Activated CD4-positive, alpha-beta T cell treated with anti-CD3 and anti-CD28 coated beads, Interleukin-2, amount 10 ng/mL, durations not matched to agents 7 days and 5 days (primary cell): ENCODE measurements around the gene GCNT2. TPM values are rescaled to one million over a fixed set of nuclear protein-coding genes. Genes with fewer than 3 reads are reported as not detected.
A peak's percentile ranks its signal among the peaks of the same experiment; 100 is the strongest.
"Not testable (repeated sequence)": the region's sequence is repeated elsewhere in the genome, so short reads cannot be mapped to it uniquely, and the experiment has no call there.

Source experiments
- CTCF ChIA-PET: fragments of 350-600 bp; sonication (Branson Sonifier 250); formaldehyde crosslinking; loops from one replicate; lab custom pipeline; 2021; ENCODE audit warnings: antibody characterized with exemption; lab: Charles Lee
- POLR2A ChIA-PET: fragments of 350-600 bp; sonication (Branson Sonifier 250); formaldehyde crosslinking; loops from one replicate; lab custom pipeline; 2021; ENCODE audit warnings: antibody characterized with exemption; lab: Charles Lee
- DNase-seq: peaks from one replicate; pipeline ENCODE4 v3.0.0-alpha.2; 2020
- H3K27ac Mint-ChIP-seq: one replicate; pipeline ENCODE4 v1.8.0; 2021; ENCODE audit warnings: mild to moderate bottlenecking, moderate library complexity, mixed read lengths
- H3K27me3 Mint-ChIP-seq: one replicate; pipeline ENCODE4 v1.8.0; 2021; ENCODE audit warnings: mixed read lengths
- H3K36me3 Mint-ChIP-seq: one replicate; pipeline ENCODE4 v1.8.0; 2021; ENCODE audit warnings: low read depth, mixed read lengths
- H3K4me1 Mint-ChIP-seq: one replicate; pipeline ENCODE4 v1.8.0; 2021; ENCODE audit warnings: mixed read lengths
- H3K4me3 Mint-ChIP-seq: one replicate; pipeline ENCODE4 v1.8.0; 2021; ENCODE audit warnings: mild to moderate bottlenecking, moderate library complexity, mixed read lengths
- H3K9me3 Mint-ChIP-seq: one replicate; pipeline ENCODE4 v1.8.0; 2021; ENCODE audit warnings: mixed read lengths
- total RNA-seq, 2 experiments: library from RNA; stranded (reverse); gene quantifications; one replicate each; pipeline ENCODE4 v1.2.3, GENCODE V29; 2021

GCNT2 gene
- total RNA-seq, 2 experiments from 2014 or later: 5.0 to 5.5 TPM

GRCh38 chr6:10557913-10558312 is 36.8 kb downstream of the GCNT2 start:
- no peak for DNase-seq
- no peak overlapping the region for H3K4me3 Mint-ChIP-seq
- H3K4me1 Mint-ChIP-seq: no peaks in the 10 kb centered on the region
- H3K27ac Mint-ChIP-seq: no peak overlapping the region
- ChIA-PET POLR2A (no interaction called here), CTCF (no interaction called here)
- peaks cover 6% of the 10 kb centered on the region for H3K36me3 Mint-ChIP-seq
- no peaks in the 10 kb centered on the region for H3K9me3 Mint-ChIP-seq
- no peaks in the 10 kb centered on the region for H3K27me3 Mint-ChIP-seq

GRCh38 chr6:10558565-10558964 is 37.4 kb downstream of the GCNT2 start:
- Mint-ChIP-seq H3K4me3 (no peak overlapping the region), H3K9me3 (no peaks in the 10 kb centered on the region), H3K36me3 (peaks cover 6% of the 10 kb centered on the region), H3K27me3 (no peaks in the 10 kb centered on the region), H3K4me1 (no peaks in the 10 kb centered on the region), H3K27ac (no peak overlapping the region)
- ChIA-PET CTCF (no interaction called here), POLR2A (no interaction called here)
- no peak for DNase-seq

GRCh38 chr6:10559522-10560152 is 38.5 kb downstream of the GCNT2 start:
- no peak for DNase-seq
- H3K9me3 Mint-ChIP-seq: no peaks in the 10 kb centered on the region
- no peak overlapping the region for H3K4me3 Mint-ChIP-seq
- POLR2A ChIA-PET: no interaction called here
- H3K36me3 Mint-ChIP-seq: peaks cover 6% of the 10 kb centered on the region
- CTCF ChIA-PET: interaction anchor here (0.6 kb wide), 1 partner anchor 1729 kb away, joined by 3 read pairs; no protein-coding TSS in a partner anchor
- no peak overlapping the region for H3K27ac Mint-ChIP-seq
- no peaks in the 10 kb centered on the region for H3K27me3 Mint-ChIP-seq
- H3K4me1 Mint-ChIP-seq: no peaks in the 10 kb centered on the region

- H3K4me3 Mint-ChIP-seq: no peak overlapping the region
- DNase-seq: no peak
- H3K27ac Mint-ChIP-seq: peak overlapping the region; percentile 65
- H3K36me3 Mint-ChIP-seq: peaks cover 6% of the 10 kb centered on the region
- H3K27me3 Mint-ChIP-seq: no peaks in the 10 kb centered on the region
- ChIA-PET CTCF (no interaction called here), POLR2A (no interaction called here)
- H3K9me3 Mint-ChIP-seq: no peaks in the 10 kb centered on the region
- H3K4me1 Mint-ChIP-seq: no peaks in the 10 kb centered on the region
Observed at GRCh38 chr6:10561611-10562199, 40.6 kb downstream of the GCNT2 start.

- CTCF ChIA-PET: interaction anchor here (1.2 kb wide), 1 partner anchor 9 kb away, joined by 7 read pairs; no protein-coding TSS in a partner anchor
- no peaks in the 10 kb centered on the region for H3K27me3 Mint-ChIP-seq
Observed at GRCh38 chr6:10564975-10565673, 44.0 kb downstream of the GCNT2 start.

GRCh38 chr6:10565913-10566312 is 44.8 kb downstream of the GCNT2 start:
- no peaks in the 10 kb centered on the region for H3K9me3 Mint-ChIP-seq
- peaks cover 6% of the 10 kb centered on the region for H3K36me3 Mint-ChIP-seq
- no peak overlapping the region for H3K4me3 Mint-ChIP-seq
- DNase-seq: no peak
- no peaks in the 10 kb centered on the region for H3K27me3 Mint-ChIP-seq
- ChIA-PET POLR2A (interaction anchor here (0.6 kb wide), 1 partner anchor 182 kb away, joined by 3 read pairs; the partner anchor contains the start of gene TMEM14B), CTCF (interaction anchor here (0.8 to 1.2 kb wide), 3 partner anchors 10 to 40 kb away, joined by 3 to 7 read pairs (median 3); no protein-coding TSS in a partner anchor)
- peak overlapping the region; percentile 6 for H3K27ac Mint-ChIP-seq
- no peaks in the 10 kb centered on the region for H3K4me1 Mint-ChIP-seq

More at GRCh38 chr6:10564975-10565673, 44.0 kb downstream of the GCNT2 start:
- H3K4me1 Mint-ChIP-seq: no peaks in the 10 kb centered on the region
- no peaks in the 10 kb centered on the region for H3K9me3 Mint-ChIP-seq
- no peak overlapping the region for H3K27ac Mint-ChIP-seq
- peaks cover 6% of the 10 kb centered on the region for H3K36me3 Mint-ChIP-seq
- no peak overlapping the region for H3K4me3 Mint-ChIP-seq
- POLR2A ChIA-PET: interaction anchor here (0.6 kb wide), 1 partner anchor 182 kb away, joined by 3 read pairs; the partner anchor contains the start of gene TMEM14B
- DNase-seq: no peak

- H3K4me3 Mint-ChIP-seq: no peak overlapping the region
- no peaks in the 10 kb centered on the region for H3K36me3 Mint-ChIP-seq
- H3K4me1 Mint-ChIP-seq: no peaks in the 10 kb centered on the region
- no peak for DNase-seq
- H3K27me3 Mint-ChIP-seq: no peaks in the 10 kb centered on the region
- POLR2A ChIA-PET: no interaction called here
- no peaks in the 10 kb centered on the region for H3K9me3 Mint-ChIP-seq
- CTCF ChIA-PET: interaction anchor here (2.0 kb wide), 1 partner anchor 11 kb away, joined by 4 read pairs; no protein-coding TSS in a partner anchor
- H3K27ac Mint-ChIP-seq: no peak overlapping the region
Observed at GRCh38 chr6:10567256-10568026, 46.3 kb downstream of the GCNT2 start.

GRCh38 chr6:10569392-10570127 is 48.4 kb downstream of the GCNT2 start:
- Mint-ChIP-seq H3K27ac (no peak overlapping the region), H3K27me3 (no peaks in the 10 kb centered on the region), H3K4me1 (no peaks in the 10 kb centered on the region), H3K4me3 (no peak overlapping the region), H3K36me3 (no peaks in the 10 kb centered on the region), H3K9me3 (no peaks in the 10 kb centered on the region)
- CTCF ChIA-PET: no interaction called here
- DNase-seq: no peak
- POLR2A ChIA-PET: no interaction called here

GRCh38 chr6:10575519-10575918 is 54.4 kb downstream of the GCNT2 start:
- H3K4me1 Mint-ChIP-seq, H3K27ac Mint-ChIP-seq, H3K27me3 Mint-ChIP-seq, H3K4me3 Mint-ChIP-seq, DNase-seq, H3K36me3 Mint-ChIP-seq, POLR2A ChIA-PET, H3K9me3 Mint-ChIP-seq: not testable (repeated sequence)
- CTCF ChIA-PET: interaction anchor here (1.0 kb wide), 1 partner anchor 12 kb away, joined by 3 read pairs; no protein-coding TSS in a partner anchor

GRCh38 chr6:10576226-10576625 is 55.1 kb downstream of the GCNT2 start:
- no peaks in the 10 kb centered on the region for H3K4me1 Mint-ChIP-seq
- CTCF ChIA-PET: no interaction called here

GRCh38 chr6:10577112-10577511 is 56.0 kb downstream of the GCNT2 start:
- Mint-ChIP-seq H3K36me3 (peaks cover 4% of the 10 kb centered on the region), H3K4me3 (no peak overlapping the region), H3K27me3 (no peaks in the 10 kb centered on the region), H3K27ac (no peak overlapping the region), H3K4me1 (no peaks in the 10 kb centered on the region), H3K9me3 (no peaks in the 10 kb centered on the region)
- ChIA-PET POLR2A (no interaction called here), CTCF (no interaction called here)
- DNase-seq: no peak

More at GRCh38 chr6:10576226-10576625, 55.1 kb downstream of the GCNT2 start:
- H3K9me3 Mint-ChIP-seq: no peaks in the 10 kb centered on the region
- no peak overlapping the region for H3K27ac Mint-ChIP-seq
- H3K36me3 Mint-ChIP-seq: peaks cover 4% of the 10 kb centered on the region
- H3K4me3 Mint-ChIP-seq: no peak overlapping the region
- POLR2A ChIA-PET: no interaction called here
- no peaks in the 10 kb centered on the region for H3K27me3 Mint-ChIP-seq
- no peak for DNase-seq

GRCh38 chr6:10578723-10579122 is 57.6 kb downstream of the GCNT2 start:
- DNase-seq: no peak
- Mint-ChIP-seq H3K27me3 (no peaks in the 10 kb centered on the region), H3K27ac (no peak overlapping the region), H3K4me3 (no peak overlapping the region), H3K36me3 (peaks cover 4% of the 10 kb centered on the region), H3K4me1 (peaks cover 13% of the 10 kb centered on the region), H3K9me3 (no peaks in the 10 kb centered on the region)
- ChIA-PET CTCF (interaction anchor here (1.2 kb wide), 1 partner anchor 13 kb away, joined by 3 read pairs; no protein-coding TSS in a partner anchor), POLR2A (no interaction called here)
